ENCODE results near the gene ZNF827.

ZNF827 gene

GRCh38 chr4:145755802-145756201 is 182.8 kb downstream of the ZNF827 start:
- DNase-seq (ENCODE audit: low read depth), result no peak

GRCh38 chr4:145743641-145744040 is 195.0 kb downstream of the ZNF827 start:
- no peak for DNase-seq (ENCODE audit: low read depth)

- no peak for DNase-seq (ENCODE audit: low read depth)
Measured at GRCh38 chr4:145740806-145741205, 197.8 kb downstream of the ZNF827 start.

GRCh38 chr4:145739845-145740244 is 198.8 kb downstream of the ZNF827 start:
- no peak for DNase-seq (ENCODE audit: low read depth)

- peak; percentile 38 for DNase-seq (ENCODE audit: low read depth)
Measured at GRCh38 chr4:145736241-145736831, 202.3 kb downstream of the ZNF827 start.

- no peak for DNase-seq (ENCODE audit: low read depth)
Measured at GRCh38 chr4:145735827-145736226, 202.8 kb downstream of the ZNF827 start.

GRCh38 chr4:145735347-145735675 is 203.3 kb downstream of the ZNF827 start:
- peak; percentile 66 for DNase-seq (ENCODE audit: low read depth)

GRCh38 chr4:145734576-145735346 is 203.9 kb downstream of the ZNF827 start:
- DNase-seq (ENCODE audit: low read depth), result peak; percentile 89

- no peak for DNase-seq (ENCODE audit: low read depth)
Measured at GRCh38 chr4:145734031-145734430, 204.6 kb downstream of the ZNF827 start.

- peak; percentile 88 for DNase-seq (ENCODE audit: low read depth)
Measured at GRCh38 chr4:145732895-145733880, 205.4 kb downstream of the ZNF827 start.

- no peak for DNase-seq (ENCODE audit: low read depth)
Measured at GRCh38 chr4:145732001-145732815, 206.4 kb downstream of the ZNF827 start.

GRCh38 chr4:145731028-145731427 is 207.6 kb downstream of the ZNF827 start:
- DNase-seq (ENCODE audit: low read depth), result no peak

- no peak for DNase-seq (ENCODE audit: low read depth)
Measured at GRCh38 chr4:145730026-145730425, 208.6 kb downstream of the ZNF827 start.

- DNase-seq (ENCODE audit: low read depth), result no peak
Measured at GRCh38 chr4:145723336-145723735, 215.3 kb downstream of the ZNF827 start.

- DNase-seq (ENCODE audit: low read depth), result no peak
Measured at GRCh38 chr4:145722561-145722960, 216.1 kb downstream of the ZNF827 start.

GRCh38 chr4:145720656-145721055 is 218.0 kb downstream of the ZNF827 start:
- DNase-seq (ENCODE audit: low read depth), result no peak

- no peak for DNase-seq (ENCODE audit: low read depth)
Measured at GRCh38 chr4:145719752-145720624, 218.6 kb downstream of the ZNF827 start.

GRCh38 chr4:145716661-145717200 is 221.9 kb downstream of the ZNF827 start:
- no peak for DNase-seq (ENCODE audit: low read depth)

- no peak for DNase-seq (ENCODE audit: low read depth)
Measured at GRCh38 chr4:145716200-145716599, 222.4 kb downstream of the ZNF827 start.

GRCh38 chr4:145709843-145710242 is 228.8 kb downstream of the ZNF827 start:
- DNase-seq (ENCODE audit: low read depth), result peak; percentile 59

Data from stromal cell of bone marrow (primary cell).